ENCODE data around the gene CCDC192. TPM values are rescaled to one million over a fixed set of nuclear protein-coding genes. Genes with fewer than 3 reads are reported as not detected.

Gene CCDC192
- total RNA-seq, 1 experiment from 2014 or later, result 0.52 TPM

DNA sequence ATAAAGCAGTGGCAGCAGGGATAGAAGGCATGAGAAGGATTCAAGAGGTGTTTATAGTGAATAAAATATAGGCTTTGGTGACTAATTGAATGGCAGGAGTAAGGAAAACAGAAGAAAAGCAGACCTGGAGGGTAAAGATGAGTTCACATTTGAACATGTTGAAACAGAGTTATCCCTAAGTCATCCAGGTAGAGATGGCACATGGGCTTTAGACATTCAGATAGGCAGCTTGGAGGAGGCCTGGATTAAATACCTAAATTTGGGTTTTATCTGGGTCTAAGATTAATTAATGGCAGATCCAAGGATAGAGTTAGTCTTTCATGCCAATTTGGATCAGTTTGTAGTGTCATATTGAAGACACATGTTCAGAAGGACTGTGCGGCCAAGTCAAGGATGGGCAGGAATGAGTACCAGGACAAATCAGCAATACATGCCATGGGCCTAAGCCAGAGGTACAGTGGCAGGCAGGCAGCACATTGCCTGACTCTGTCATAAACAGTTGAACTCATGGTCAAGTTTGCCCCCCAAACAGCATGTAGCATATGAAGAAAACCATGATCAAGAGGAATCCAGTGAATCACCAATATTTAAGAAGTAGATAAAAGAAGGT, 264.9 kb downstream of the CCDC192 start (continued):
- TF ChIP-seq GRHL2 (CRISPR knock-in tag; IDR thresholded peaks at IDR 0.05; ENCODE audit: insufficient replicate concordance, severe bottlenecking) (no peak), TEAD1 (CRISPR knock-in tag; IDR thresholded peaks at IDR 0.05) (no peak)
- TF ChIP-seq, protein P1, sequence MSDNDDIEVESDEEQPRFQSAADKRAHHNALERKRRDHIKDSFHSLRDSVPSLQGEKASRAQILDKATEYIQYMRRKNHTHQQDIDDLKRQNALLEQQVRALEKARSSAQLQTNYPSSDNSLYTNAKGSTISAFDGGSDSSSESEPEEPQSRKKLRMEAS (CRISPR knock-in tag; IDR thresholded peaks at IDR 0.05), result no peak

DNA sequence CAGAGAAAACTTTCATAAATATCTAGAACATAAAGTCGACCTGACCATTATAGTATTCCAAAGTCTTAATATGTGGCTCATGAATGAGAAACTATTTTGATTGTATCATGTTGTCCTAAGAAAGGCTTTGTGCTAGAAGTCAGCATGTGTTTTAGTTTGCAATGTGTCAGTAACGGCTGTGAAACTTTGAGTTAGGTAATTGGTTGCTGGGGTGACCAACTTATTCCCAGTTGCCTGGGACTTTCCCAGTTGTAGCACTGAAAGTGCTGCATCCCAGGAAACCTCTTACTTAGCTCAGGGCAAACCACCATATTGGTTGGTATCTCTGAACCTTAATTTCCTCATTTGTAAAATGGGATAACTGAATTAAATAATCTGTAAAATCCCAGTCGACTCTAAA, 265.8 kb downstream of the CCDC192 start:
- no peaks in the 10 kb centered on the region; the same call in 1 of the 2 replicates for H3K27me3 Mint-ChIP-seq (ENCODE audit: low read depth)
- no peak overlapping the region for H3K27ac Mint-ChIP-seq
- TF ChIP-seq ZNF317 (CRISPR knock-in tag; IDR thresholded peaks at IDR 0.05; ENCODE audit: borderline replicate concordance, low read depth) (no peak), ZNF138 (CRISPR knock-in tag; conservative IDR thresholded peaks at IDR 0.05) (no peak), OVOL2 (CRISPR knock-in tag; IDR thresholded peaks at IDR 0.05; ENCODE audit: borderline replicate concordance) (no peak)
- TF ChIP-seq, protein P2, sequence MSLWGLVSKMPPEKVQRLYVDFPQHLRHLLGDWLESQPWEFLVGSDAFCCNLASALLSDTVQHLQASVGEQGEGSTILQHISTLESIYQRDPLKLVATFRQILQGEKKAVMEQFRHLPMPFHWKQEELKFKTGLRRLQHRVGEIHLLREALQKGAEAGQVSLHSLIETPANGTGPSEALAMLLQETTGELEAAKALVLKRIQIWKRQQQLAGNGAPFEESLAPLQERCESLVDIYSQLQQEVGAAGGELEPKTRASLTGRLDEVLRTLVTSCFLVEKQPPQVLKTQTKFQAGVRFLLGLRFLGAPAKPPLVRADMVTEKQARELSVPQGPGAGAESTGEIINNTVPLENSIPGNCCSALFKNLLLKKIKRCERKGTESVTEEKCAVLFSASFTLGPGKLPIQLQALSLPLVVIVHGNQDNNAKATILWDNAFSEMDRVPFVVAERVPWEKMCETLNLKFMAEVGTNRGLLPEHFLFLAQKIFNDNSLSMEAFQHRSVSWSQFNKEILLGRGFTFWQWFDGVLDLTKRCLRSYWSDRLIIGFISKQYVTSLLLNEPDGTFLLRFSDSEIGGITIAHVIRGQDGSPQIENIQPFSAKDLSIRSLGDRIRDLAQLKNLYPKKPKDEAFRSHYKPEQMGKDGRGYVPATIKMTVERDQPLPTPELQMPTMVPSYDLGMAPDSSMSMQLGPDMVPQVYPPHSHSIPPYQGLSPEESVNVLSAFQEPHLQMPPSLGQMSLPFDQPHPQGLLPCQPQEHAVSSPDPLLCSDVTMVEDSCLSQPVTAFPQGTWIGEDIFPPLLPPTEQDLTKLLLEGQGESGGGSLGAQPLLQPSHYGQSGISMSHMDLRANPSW (CRISPR knock-in tag; conservative IDR thresholded peaks at IDR 0.05; ENCODE audit: low read depth), result no peak
- H3K4me3 Mint-ChIP-seq, result no peak overlapping the region
- DNase-seq (ENCODE audit: low spot score) (no peak), ATAC-seq (no peak)
- H3K4me1 Mint-ChIP-seq, result no peaks in the 10 kb centered on the region
- ChIA-PET CTCF (no interaction called here), POLR2A (no interaction called here)
- no peaks in the 10 kb centered on the region for H3K9me3 Mint-ChIP-seq
- H3K36me3 Mint-ChIP-seq, result no peaks in the 10 kb centered on the region

DNA sequence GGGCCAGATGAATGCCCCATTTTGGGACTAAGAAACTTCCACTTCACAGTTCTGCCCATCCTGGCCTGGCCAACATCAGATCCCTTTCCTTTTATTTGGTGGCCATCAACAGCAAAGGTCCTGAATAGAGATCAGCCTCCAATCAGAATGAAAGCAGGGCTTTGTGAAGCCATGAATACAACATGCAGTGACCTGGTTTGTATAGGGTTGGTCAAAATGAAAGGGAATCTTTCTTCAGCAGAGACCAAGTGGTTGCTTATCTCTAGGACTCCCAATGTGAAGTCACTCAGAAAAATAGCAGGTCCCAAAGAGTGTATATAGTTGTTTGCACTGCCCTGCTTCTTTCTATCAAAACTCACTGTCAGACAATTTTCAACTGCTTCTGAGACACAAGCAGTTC, 266.5 kb downstream of the CCDC192 start:
- POLR2A ChIA-PET, result no interaction called here
- Mint-ChIP-seq H3K4me1 (no peaks in the 10 kb centered on the region), H3K27me3 (ENCODE audit: low read depth) (no peaks in the 10 kb centered on the region; the same call in 1 of the 2 replicates), H3K36me3 (no peaks in the 10 kb centered on the region), H3K27ac (no peak overlapping the region), H3K9me3 (no peaks in the 10 kb centered on the region), H3K4me3 (no peak overlapping the region)
- CTCF ChIA-PET, result no interaction called here
- no peak for DNase-seq (ENCODE audit: low spot score)
- no peak for TF ChIP-seq NR1H2 (CRISPR knock-in tag; IDR thresholded peaks at IDR 0.05)
- TF ChIP-seq TEAD1 (CRISPR knock-in tag; IDR thresholded peaks at IDR 0.05), result no peak
- no peak for TF ChIP-seq NR3C1 (CRISPR knock-in tag; conservative IDR thresholded peaks at IDR 0.05; ENCODE audit: low read depth)
- TF ChIP-seq JAZF1 (CRISPR knock-in tag; IDR thresholded peaks at IDR 0.05), result no peak
- TF ChIP-seq, protein P3, sequence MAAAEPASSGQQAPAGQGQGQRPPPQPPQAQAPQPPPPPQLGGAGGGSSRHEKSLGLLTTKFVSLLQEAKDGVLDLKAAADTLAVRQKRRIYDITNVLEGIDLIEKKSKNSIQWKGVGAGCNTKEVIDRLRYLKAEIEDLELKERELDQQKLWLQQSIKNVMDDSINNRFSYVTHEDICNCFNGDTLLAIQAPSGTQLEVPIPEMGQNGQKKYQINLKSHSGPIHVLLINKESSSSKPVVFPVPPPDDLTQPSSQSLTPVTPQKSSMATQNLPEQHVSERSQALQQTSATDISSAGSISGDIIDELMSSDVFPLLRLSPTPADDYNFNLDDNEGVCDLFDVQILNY (CRISPR knock-in tag; IDR thresholded peaks at IDR 0.05), result no peak
- TF ChIP-seq, protein P4, sequence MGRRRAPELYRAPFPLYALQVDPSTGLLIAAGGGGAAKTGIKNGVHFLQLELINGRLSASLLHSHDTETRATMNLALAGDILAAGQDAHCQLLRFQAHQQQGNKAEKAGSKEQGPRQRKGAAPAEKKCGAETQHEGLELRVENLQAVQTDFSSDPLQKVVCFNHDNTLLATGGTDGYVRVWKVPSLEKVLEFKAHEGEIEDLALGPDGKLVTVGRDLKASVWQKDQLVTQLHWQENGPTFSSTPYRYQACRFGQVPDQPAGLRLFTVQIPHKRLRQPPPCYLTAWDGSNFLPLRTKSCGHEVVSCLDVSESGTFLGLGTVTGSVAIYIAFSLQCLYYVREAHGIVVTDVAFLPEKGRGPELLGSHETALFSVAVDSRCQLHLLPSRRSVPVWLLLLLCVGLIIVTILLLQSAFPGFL (CRISPR knock-in tag; IDR thresholded peaks at IDR 0.05; ENCODE audit: borderline replicate concordance), result no peak
- TF ChIP-seq RELA (CRISPR knock-in tag; IDR thresholded peaks at IDR 0.05; ENCODE audit: borderline replicate concordance), result no peak
- TF ChIP-seq, protein P5, sequence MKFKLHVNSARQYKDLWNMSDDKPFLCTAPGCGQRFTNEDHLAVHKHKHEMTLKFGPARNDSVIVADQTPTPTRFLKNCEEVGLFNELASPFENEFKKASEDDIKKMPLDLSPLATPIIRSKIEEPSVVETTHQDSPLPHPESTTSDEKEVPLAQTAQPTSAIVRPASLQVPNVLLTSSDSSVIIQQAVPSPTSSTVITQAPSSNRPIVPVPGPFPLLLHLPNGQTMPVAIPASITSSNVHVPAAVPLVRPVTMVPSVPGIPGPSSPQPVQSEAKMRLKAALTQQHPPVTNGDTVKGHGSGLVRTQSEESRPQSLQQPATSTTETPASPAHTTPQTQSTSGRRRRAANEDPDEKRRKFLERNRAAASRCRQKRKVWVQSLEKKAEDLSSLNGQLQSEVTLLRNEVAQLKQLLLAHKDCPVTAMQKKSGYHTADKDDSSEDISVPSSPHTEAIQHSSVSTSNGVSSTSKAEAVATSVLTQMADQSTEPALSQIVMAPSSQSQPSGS (CRISPR knock-in tag; IDR thresholded peaks at IDR 0.05; ENCODE audit: borderline replicate concordance, low read depth), result no peak
- ATAC-seq, result no peak

Data from WTC11 (cell line).